Kidney glomerular epithelial cell (primary cell): Measurements from ENCODE around the gene CCNT1.
A peak's percentile ranks its signal among the peaks of the same experiment; 100 is the strongest.
"Not testable (repeated sequence)": the region's sequence is repeated elsewhere in the genome, so short reads cannot be mapped to it uniquely, and the experiment has no call there.

ENCODE experiments used
- DNase-seq: peaks from one replicate; lab custom pipeline; 2025; lab: John Stamatoyannopoulos, UW

Gene CCNT1

DNA sequence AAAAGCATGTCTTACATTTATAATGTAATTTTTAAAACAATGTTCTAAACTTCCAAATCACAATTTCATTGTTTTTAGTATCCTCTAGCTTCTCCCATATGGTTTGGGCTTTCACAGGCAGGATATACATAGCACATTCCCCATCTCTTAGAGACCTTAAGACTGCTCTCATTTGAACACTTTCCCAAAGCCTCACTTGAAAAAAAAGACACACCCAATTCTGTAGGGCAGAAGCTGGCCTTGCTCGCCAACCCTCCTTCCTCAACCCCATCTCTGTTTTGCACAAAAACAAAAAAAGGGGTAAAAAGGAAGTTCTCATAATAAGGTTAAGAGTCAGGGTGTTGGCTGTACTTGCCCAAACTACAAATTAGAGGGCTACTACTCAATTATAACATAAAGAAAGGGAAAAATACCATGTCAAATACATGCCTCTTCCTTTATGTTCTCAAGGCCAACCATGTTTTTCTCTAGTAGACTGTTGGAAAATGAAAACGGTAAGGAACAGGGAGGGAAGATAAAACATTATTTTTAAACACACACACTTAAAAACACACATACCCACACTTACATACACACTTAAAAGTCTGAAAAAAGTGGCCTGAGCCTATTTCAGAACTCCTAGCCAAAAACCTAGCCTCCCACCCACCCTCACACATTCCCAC lies 24.6 kb downstream of the CCNT1 start:
- no peak for DNase-seq

DNA sequence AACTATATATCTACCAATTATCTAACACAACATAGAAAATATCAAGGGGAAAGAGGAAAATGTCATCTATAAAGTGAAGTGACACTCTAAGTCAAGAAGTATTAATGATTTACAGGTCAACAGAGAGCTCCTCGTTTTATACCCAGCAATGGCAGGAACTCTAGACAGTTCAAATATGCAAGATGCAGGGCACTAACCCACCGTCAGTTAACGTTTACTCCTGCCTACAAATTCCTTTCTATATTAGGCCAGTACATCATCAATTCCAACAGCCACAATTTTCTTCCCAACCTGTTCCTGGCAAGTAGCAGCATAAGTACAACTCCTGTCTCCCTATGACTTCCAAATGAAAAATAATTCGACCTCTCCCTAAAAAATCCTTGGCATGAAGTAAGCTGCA lies 25.5 kb downstream of the CCNT1 start:
- DNase-seq, result peak; percentile 18

DNA sequence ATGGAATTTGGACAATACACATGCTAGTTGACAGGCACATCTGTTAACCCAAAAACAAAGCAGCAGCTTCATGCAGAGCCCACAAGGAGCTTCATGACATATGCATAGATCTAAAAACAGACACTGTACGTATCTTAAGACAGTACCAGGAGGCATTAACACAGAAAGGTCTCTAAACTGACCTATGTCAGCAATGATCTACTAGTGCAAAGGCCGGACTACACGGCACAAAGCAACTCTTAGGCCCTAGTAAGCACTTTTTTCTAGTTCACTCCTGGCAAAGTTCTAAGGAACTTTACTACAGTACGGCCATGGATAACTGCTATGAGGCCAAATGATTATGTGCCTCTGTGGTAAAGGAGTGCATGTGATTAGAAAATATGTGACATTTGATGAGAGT lies 26.1 kb downstream of the CCNT1 start:
- no peak for DNase-seq

DNA sequence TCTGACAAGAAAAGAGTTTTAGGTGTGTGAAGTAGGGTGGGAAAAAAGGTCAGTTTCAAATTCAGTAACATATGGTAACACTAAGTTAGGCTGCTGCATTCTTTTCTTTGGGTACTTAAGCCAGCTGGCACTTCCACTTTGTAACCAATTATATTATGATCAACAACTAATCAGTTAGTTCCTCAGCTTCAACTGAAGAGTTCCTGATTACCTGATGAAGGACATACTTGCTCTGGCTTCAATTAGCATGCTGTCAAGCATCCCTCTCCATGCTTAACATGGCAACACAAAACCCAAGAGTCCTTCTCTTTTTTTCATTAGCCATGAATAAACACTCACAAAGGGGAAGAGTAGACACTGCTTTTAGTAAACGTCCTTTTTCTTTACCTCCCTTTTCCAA lies 27.7 kb downstream of the CCNT1 start:
- DNase-seq, result no peak

DNA sequence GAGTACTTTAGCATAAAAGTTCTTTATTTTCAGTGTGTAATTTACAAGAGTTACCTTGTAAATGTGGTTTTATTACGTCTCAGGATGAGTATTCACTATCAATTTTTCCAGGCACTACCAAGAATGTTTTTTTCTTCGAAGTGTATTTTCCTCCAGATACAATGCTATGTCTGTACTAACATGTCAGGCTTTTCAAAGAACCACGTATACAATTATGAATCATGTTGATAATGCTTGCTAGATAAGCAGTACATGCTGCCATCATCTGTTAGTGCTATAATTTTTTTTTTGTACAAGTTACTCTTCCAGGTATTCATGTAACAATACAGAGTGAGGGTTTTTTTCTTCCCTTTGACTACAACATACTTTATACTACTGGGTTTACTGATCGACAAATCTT lies 28.9 kb downstream of the CCNT1 start:
- DNase-seq, result no peak

DNA sequence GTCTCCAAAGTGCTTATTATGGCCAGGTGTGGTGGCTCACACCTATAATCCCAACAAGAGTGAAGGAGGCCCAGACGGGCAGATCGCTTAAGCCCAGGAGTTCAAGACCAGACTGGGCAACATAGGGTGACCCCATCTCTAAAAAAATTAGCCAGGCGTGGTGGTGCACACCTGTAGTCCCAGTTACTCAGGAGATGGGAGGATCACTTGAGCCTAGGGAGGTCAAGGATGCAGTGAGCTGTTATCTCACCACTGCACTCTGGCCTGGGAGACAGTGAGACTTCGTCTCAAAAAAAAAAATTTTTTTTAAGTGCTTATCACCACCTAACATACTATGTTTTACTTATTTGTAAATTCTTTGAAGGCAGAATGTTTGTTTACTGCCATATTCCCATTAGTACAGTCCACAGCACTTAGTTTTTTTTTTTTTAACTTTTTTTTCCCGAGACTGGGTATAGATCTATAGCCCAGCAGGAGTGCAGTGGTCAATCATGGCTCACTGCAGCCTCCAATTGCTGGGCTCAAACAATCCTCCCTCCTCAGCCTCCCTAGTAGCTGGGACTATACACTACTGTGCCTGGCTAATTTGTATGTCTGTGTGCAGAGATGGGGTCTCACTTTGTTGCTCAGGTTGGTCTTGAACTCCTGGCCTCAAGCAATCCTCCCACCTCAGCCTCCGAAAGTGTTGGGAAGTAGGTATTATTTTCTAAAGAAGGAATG lies 29.7 kb downstream of the CCNT1 start:
- no peak for DNase-seq

DNA sequence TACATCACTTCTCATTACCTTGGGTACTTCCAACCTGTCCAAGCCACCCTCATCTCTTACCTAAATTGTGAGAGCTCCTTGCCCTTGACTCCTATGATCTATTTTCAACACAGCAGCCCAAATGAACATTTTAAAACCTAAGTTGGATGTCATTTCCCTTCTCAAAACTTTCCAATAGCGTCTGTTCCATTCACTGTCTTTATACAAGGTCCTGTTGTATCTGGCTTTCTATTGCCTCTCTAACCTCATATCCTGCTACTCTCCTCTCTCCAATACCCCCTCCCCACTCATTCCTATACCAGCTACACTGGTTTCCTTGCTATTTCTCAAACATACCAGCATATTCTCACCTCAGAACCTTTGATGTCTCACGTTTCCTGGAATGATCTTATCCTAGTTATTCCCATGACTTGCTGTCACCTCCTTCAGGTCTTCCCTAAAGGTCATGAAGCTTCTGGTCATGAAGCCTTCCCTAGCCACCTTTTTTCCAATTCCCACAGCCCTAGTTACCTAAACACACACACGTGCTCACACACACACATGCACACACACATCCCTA lies 30.4 kb downstream of the CCNT1 start:
- no peak for DNase-seq

DNA sequence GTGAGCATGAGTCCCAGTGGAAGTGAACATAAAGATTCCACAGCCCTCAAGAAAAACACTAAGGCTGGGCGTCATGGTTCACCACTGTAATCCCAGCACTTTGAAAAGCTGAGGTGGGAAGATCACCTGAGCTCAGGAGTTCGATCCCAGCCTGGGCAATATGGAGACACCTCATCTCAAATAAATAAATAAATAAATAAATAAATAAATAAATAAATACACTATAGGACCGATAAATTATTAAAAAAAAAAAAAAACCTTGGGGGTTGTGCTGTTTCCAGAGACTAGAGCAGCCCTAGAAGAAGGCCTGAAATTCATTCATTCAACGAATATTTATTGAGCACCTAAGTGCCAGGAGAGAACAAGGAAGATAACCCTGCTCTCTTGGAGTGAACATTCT lies 33.0 kb downstream of the CCNT1 start:
- DNase-seq, result no peak

DNA sequence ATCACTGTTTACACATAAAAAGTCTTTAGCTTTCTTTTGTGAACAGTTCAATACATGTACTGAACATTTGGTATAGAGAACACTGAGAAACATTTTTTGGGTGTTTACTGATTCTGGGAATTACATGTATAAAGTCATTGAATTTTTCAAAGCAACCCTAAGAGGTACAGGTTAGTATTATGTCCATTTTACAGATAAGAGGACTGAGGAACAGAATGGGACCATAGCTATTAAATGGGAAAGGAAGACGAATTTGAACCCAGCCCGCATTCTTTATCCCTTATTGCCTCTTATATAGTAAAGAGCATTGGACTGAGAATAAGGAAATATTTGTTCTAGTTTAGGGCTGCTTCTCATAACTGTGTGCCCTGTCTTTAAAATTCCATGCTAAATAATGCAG lies 33.6 kb downstream of the CCNT1 start:
- DNase-seq, result no peak

DNA sequence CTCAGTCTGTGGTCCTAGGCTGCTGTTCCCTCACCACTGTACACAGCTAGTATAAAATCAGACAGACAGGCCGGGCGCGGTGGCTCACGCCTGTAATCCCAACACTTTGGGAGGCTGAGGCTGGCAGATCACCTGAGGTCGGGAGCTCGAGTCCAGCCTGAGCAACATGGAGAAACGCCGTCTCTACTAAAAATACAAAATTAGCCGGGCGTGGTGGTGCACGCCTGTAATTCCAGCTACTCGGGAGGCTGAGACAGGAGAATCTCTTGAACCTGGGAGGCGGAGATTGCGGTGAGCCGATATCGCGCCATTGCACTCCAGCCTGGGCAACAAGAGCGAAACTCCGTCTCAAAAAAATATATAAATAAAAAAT lies 34.0 kb downstream of the CCNT1 start:
- DNase-seq, result not testable (repeated sequence)

DNA sequence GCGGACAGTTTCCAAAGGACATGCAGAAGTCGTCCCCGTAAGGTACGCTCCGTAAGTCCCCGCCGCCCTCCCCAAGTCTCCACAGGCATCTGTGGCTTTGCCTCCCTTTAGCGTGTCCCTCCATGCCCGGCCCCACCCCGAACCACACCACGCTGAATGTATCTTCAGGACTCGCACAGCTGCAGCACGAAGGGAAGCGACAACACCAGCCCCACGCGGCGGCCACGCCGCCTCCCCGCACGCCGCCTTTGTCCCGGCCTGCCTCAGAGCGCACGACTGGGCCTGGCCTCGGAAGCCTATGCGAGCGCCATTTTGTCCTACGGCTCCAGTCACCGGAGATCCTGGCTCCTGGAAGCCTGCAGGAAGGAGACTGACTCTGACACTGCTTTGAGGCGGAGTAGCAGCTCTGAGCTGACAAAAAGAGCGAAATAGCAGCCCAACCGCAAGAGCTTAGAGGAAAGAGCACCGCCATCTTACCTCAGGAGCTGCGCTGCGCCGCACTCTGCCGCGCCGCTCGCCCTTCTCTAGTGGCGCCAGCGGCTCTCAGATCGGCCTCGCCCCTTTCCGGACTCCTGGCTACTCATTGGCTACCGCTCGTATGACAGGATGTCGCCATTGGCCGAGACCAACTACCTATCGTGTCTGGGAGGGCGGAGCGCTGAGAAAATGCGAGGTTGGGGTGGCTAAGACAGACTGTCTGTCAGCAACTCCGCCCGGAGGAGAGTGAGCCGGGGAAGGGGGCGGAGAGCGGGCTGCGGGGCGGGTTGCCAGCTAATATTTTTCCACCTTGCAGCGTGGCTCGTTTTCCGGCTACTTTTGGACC lies 34.6 kb downstream of the CCNT1 start, which contains the start of gene KANSL2:
TSS of gene KANSL2 (minus strand) at position 529 of the 823 bp plus-strand sequence. CDS start 606 bp downstream, outside the sequence.
- peak; percentile 96 for DNase-seq

DNA sequence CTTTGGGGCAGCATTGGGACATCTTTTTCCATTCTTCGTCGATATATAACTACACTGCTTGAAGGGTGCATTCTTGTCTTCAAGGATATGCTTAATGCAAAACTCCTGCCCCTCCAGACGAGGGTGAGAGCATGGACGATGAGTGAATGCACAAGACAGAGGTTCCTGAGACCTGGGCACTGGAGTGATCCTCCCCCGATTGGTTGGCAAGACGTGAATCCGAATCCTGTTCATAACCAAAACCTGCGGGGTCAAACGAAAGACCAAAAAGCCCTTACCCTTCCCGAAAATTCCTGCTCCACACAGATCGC lies 35.2 kb downstream of the CCNT1 start:
- no peak for DNase-seq

DNA sequence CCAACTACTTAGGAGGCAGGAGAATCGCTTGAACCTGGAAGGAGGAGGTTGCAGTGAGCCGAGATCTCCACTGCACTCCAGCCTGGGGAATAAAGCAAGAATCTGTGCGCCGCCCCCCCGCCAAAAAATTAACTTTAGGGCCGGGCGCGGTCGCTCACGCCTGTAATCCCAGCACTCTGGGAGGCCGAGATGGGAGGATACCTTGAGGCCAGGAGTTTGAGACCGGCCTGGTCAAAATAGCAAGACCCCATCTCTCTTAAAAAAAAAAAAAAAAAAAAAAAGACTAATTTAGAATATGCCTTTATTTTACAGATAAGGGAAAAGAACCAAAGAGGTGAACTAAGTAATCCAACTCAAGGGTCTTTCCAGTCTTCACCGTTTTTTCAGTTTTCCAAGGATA lies 35.6 kb downstream of the CCNT1 start:
- DNase-seq, result no peak

DNA sequence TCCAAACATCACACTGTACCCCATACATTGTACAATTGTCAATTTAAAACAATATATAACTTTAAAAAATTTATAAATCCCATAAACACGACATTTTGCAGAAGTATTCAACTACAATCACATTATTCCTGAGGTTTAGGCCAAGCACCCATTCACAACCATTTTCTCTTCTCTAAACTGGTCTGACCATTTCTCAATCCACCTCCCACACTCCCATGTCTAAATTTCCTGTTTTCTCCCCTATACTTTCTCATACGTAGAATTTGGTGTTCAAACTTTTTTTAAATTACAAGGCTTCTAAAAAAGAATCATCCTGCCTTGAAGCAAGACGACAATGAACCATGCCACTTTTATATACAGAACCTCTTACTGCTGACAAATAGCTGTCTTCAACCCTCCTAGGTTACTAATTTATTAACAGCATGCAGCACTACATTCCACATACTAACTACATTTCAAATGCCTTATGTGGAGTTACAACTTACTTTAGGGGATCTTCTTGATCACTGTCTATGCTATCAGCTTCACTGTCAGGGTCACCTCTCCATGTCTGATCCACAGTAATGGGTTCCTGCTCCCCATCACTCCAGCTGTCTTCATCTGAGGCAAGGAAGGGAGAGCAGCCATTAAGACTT lies 37.8 kb downstream of the CCNT1 start:
- DNase-seq, result no peak

DNA sequence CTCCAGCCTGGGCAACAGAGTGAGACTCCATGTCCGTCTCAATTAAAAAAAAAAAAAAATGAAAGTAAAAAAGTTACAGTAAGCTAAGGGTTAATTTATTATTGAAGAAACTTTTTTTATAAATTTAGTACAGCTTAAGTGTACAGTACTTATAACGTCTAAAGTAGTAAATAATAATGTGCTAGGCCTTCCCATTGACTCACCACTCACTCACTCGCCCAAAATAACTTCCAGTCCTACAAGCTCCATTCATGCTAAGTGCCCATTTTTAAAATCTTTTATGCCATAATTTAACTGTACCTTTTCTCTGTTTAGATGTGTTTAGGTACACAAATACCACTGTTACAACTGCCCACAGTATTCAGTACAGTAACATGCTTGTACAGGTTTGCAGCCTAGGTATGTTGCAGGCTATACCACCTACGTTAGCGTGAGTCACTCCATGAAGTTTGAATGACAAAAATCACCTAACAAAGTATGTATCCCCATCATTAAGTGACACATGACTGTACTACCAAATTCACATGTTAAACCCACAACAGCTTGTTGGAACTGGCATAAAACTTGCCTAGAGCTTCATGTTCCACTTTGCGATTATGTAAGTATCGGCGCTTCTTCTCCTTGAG lies 45.2 kb downstream of the CCNT1 start:
- no peak for DNase-seq

DNA sequence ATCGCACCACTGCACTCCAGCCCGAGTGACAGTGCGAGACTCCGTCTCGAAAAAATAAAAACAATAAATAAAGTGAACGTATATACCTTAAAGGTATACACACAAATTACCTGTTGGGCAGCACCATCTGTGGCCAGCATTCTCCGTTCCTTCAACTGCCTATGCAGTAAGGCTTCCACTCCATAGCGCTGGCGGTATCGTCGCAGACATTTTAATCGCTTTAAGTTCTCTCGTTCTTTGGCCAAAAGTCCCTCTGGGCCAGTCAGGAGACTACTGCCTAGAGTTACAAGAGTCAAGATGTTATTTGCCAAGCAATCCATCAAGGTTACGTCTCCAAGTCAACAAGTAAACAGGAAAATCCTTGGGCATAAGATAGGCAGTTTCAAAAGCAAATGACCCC lies 47.5 kb downstream of the CCNT1 start:
- no peak for DNase-seq

DNA sequence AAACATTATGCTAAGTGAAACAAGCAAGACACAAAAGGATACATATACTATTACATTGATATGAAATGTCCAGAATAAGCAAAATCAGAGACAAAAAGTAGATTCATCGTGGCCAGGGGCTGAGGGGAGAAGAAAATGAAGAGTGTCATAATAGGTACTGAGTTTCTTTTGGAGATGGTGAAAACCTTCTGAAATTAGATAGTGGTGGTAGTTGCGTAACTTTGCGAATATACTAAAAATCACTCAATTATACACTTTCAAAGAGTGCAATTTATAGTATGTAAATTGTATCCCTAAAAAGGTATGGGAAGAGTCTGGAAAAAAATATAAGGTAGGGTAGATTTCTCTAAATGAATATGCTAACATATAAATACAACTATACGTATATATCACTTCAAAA lies 56.6 kb downstream of the CCNT1 start:
- DNase-seq, result no peak

DNA sequence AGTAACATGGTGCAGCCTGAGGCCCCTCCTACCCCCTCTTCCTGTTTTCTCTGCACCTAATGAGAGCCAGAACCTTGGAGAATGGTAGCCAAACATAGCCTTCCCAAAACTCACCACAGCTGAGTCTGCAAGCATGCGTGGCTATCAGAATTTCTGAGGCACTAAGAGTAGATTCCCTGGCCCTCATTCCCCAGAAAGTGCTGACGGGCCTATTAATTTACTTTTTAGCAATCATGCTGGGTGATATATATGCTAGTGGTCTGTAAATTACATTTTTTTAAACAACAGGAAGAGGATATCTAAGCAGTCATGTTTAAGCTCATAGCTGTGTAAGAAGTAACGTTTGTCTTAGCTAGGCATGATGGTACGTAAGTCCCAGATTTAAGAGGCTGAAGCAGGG lies 64.8 kb downstream of the CCNT1 start:
- no peak for DNase-seq

DNA sequence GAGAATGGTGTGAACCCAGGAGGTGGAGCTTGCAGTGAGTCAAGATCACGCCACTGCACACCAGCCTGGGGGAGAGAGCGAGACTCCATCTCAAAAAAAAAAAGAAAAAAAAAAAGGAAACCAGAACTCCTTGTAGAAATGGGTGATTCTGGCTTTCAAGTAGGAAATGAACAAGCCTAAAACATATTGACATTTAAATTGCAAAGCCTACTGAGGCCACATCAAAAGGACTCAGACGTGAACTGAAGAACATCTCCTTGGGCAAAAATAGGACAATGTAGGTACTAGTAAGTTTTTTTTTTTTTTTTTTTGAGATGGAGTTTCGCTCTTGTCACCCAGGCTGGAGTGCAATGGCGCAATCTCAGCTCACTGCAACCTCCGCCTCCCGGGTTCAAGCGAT lies 71.2 kb downstream of the CCNT1 start:
- DNase-seq, result not testable (repeated sequence)

DNA sequence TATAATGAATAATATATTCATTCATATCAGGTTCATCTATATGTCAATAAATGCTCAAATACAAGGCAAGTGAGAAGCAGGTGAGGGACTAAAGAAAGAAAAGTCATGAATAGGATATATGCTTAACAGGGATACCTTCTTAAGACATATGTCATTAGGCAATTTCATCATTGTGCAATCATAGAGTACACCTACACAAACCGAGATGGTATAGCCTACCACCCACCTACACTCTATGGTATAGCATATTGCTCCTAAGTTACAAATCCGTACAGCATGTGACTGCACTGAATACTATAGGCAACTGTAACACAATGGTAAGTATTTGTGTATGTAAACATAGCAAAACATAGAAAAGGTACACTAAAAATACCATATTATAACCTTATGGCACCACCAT lies 73.5 kb downstream of the CCNT1 start:
- DNase-seq, result no peak

DNA sequence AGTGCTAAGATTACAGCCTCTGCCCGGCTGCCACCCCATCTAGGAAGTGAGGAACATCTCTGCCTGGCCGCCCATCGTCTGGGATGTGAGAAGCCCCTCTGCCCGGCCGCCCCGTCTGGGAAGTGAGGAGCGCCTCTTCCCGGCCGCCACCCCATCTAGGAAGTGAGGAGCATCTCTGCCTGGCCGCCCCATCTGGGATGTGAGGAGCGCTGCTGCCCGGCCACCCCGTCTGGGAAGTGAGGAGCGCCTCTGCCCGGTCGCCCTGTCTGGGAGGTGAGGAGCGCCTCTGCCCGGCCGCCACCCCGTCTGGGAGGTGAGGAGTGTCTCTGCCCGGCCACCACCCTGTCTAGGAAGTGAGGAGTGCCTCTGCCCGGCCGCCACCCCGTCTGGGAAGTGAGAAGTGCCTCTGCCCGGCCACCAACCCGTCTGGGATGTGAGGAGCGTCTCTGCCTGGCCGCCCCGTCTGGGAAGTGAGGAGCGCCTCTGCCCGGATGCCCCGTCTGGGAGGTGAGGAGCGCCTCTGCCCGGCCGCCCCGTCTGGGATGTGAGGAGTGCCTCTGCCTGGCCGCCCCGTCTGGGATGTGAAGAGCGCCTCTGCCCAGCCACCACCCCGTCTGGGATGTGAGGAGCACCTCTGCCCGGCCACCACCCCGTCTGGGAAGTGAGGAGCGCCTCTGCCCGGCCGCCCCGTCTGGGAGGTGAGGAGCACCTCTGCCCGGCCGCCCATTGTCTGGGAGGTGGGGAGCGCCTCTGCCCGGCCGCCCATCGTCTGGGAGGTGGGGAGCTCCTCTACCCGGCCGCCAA lies 74.6 kb downstream of the CCNT1 start:
- not testable (repeated sequence) for DNase-seq
